Subcutaneous adipose tissue (tissue), 4 donors: ENCODE data around the gene DBF4B. TPM values are rescaled to one million over a fixed set of nuclear protein-coding genes. Genes with fewer than 3 reads are reported as not detected.

Experiments used
- CTCF ChIP-seq: fragments of 450-650 bp; IDR thresholded peaks from one replicate; pipeline ENCODE4 v1.5.1; 2016; ENCODE audit warnings: low read depth, mild to moderate bottlenecking, control low read depth, antibody characterized with exemption, moderate library complexity
- total RNA-seq, 4 donors: library from RNA; depleted of rRNA; stranded (reverse); fragments of >200 nt; gene quantifications; one replicate each; pipeline ENCODE4 v1.1.0, GENCODE V29; 2016

The DBF4B gene
- total RNA-seq, 4 donors from 2014 or later = 2.4 to 5.9 (median 4.5) TPM

GRCh38 chr17:44707755-44708400 lies 587 bp upstream of the DBF4B start:
- no peak for TF ChIP-seq CTCF

- TF ChIP-seq CTCF = no peak
Measured at GRCh38 chr17:44719444-44719843, 11.0 kb downstream of the DBF4B start.

- TF ChIP-seq CTCF = no peak
Measured at GRCh38 chr17:44722254-44722653, 13.8 kb downstream of the DBF4B start.

GRCh38 chr17:44733753-44734152 lies 25.3 kb downstream of the DBF4B start:
- no peak for TF ChIP-seq CTCF

- TF ChIP-seq CTCF = no peak
Measured at GRCh38 chr17:44734272-44734671, 25.8 kb downstream of the DBF4B start.

GRCh38 chr17:44736551-44737240 lies 28.2 kb downstream of the DBF4B start:
- no peak for TF ChIP-seq CTCF

GRCh38 chr17:44738214-44738906 lies 29.9 kb downstream of the DBF4B start:
- TF ChIP-seq CTCF = no peak
